Neural progenitor cell (in vitro differentiated cells): ENCODE results near the gene VPS4B. TPM values are rescaled to one million over a fixed set of nuclear protein-coding genes. Genes with fewer than 3 reads are reported as not detected.

ENCODE experiments used
- DNase-seq: peaks from one replicate; pipeline ENCODE4 v3.0.0-alpha.2; 2016; ENCODE audit warnings: low spot score
- H2AFZ ChIP-seq: fragments of 200-600 bp; sonication (generic); replicated peaks from 2 replicates; pipeline ENCODE4 v1.6.1; 2016; ENCODE audit warnings: antibody characterized with exemption
- H3F3A ChIP-seq: fragments of 200-600 bp; sonication (generic); 2 replicates; pipeline ENCODE4 v1.6.1; 2016; ENCODE audit warnings: antibody characterized with exemption, low read depth
- H3K27ac ChIP-seq: fragments of 200-600 bp; sonication (generic); 2 replicates; pipeline ENCODE4 v1.5.1; 2016; ENCODE audit warnings: mild to moderate bottlenecking
- H3K27me3 ChIP-seq: fragments of 200-600 bp; sonication (generic); 2 replicates; pipeline ENCODE4 v1.6.1; 2016; ENCODE audit warnings: mild to moderate bottlenecking, moderate library complexity
- H3K36me3 ChIP-seq: fragments of 200-600 bp; sonication (generic); 2 replicates; pipeline ENCODE4 v1.5.1; 2016
- H3K4me1 ChIP-seq: fragments of 200-600 bp; sonication (generic); 2 replicates; pipeline ENCODE4 v1.6.1; 2016; ENCODE audit warnings: mixed run types
- H3K4me2 ChIP-seq: fragments of 200-600 bp; sonication (generic); 2 replicates; pipeline ENCODE4 v1.6.1; 2016
- H3K4me3 ChIP-seq: fragments of 200-600 bp; sonication (generic); 2 replicates; pipeline ENCODE4 v1.5.1; 2016
- H3K79me2 ChIP-seq: fragments of 200-600 bp; sonication (generic); 2 replicates; pipeline ENCODE4 v1.6.1; 2016; ENCODE audit warnings: low read depth
- H3K9ac ChIP-seq: fragments of 200-600 bp; sonication (generic); 2 replicates; pipeline ENCODE4 v1.6.1; 2016
- H3K9me3 ChIP-seq: fragments of 200-600 bp; sonication (generic); 2 replicates; pipeline ENCODE4 v1.5.1; 2016; ENCODE audit warnings: low read depth
- H4K20me1 ChIP-seq: fragments of 200-600 bp; sonication (generic); 2 replicates; pipeline ENCODE4 v1.6.1; 2016; ENCODE audit warnings: low read depth
- H3K27ac Mint-ChIP-seq: 3 replicates; pipeline ENCODE4 v1.8.0; 2021; ENCODE audit warnings: mixed read lengths
- H3K27me3 Mint-ChIP-seq: 2 replicates; pipeline ENCODE4 v1.8.0; 2022; ENCODE audit warnings: low read depth, mild to moderate bottlenecking, inconsistent platforms, moderate library complexity, mixed read lengths; ENCODE audit not compliant: insufficient read depth
- H3K36me3 Mint-ChIP-seq: 3 replicates; pipeline ENCODE4 v1.8.0; 2021; ENCODE audit warnings: mixed read lengths
- H3K4me1 Mint-ChIP-seq: 3 replicates; pipeline ENCODE4 v1.8.0; 2021; ENCODE audit warnings: mixed read lengths
- H3K4me3 Mint-ChIP-seq: 3 replicates; pipeline ENCODE4 v1.8.0; 2021; ENCODE audit warnings: mild to moderate bottlenecking, moderate library complexity, mixed read lengths
- H3K9me3 Mint-ChIP-seq: 3 replicates; pipeline ENCODE4 v1.8.0; 2020; ENCODE audit warnings: mixed read lengths
- EZH2 ChIP-seq: fragments of 200-600 bp; sonication (generic); IDR thresholded peaks from 2 replicates; pipeline ENCODE4 v1.6.1; 2017; ENCODE audit warnings: antibody characterized with exemption, mild to moderate bottlenecking, moderate library complexity
- EZH2phosphoT487 ChIP-seq: fragments of 200-600 bp; sonication (generic); IDR thresholded peaks from 2 replicates; pipeline ENCODE4 v1.6.1; 2017; ENCODE audit warnings: antibody characterized with exemption
- total RNA-seq: library from RNA; depleted of rRNA; stranded (reverse); fragments of >200 nt; gene quantifications from 2 replicates; pipeline ENCODE4 v1.2.3, GENCODE V29; 2015; ENCODE audit warnings: low replicate concordance
- TF ChIP-seq, protein P1 (sequence below): fragments of 200-600 bp; sonication (generic); IDR thresholded peaks from 2 replicates; pipeline ENCODE4 v1.5.1; 2017; ENCODE audit warnings: antibody characterized with exemption, mild to moderate bottlenecking

The VPS4B gene
- total RNA-seq, 1 donor from 2014 or later = 42.2 TPM

DNA sequence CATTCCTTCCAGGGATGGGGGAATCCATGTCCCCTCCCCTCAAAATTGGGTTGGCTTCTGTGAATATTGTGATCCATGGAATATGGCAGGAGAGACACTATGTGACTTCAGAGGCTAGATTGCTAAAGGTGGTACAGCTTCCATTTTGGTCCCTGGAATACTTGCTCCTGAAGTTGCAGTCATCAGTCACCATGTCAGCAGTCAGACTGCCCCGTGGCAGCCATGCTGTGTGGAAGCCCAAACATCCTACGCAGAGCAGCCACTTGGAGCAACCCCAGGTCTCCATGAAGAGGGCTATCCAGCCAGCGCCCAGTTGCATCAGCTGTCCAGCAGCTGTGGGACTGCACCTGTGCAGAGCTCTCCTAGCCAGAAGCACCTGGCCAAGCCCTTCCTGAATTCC is 39.4 kb downstream of the VPS4B start:
- Histone ChIP-seq H3K36me3 (no peaks in the 10 kb centered on the region), H4K20me1 (no peaks in the 10 kb centered on the region), H3K79me2 (no peaks in the 10 kb centered on the region), H3F3A (no peaks in the 10 kb centered on the region), H3K4me1 (no peaks in the 10 kb centered on the region), H3K4me3 (no peak overlapping the region), H3K9ac (no peak overlapping the region), H3K4me2 (no peak overlapping the region), H2AFZ (no peak overlapping the region), H3K27ac (no peak overlapping the region), H3K27me3 (no peaks in the 10 kb centered on the region), H3K9me3 (no peaks in the 10 kb centered on the region)
- H3K36me3 Mint-ChIP-seq = peaks cover 6% of the 10 kb centered on the region
- H3K27me3 Mint-ChIP-seq = peaks cover 9% of the 10 kb centered on the region
- no peak for TF ChIP-seq EZH2phosphoT487
- TF ChIP-seq, protein P1, sequence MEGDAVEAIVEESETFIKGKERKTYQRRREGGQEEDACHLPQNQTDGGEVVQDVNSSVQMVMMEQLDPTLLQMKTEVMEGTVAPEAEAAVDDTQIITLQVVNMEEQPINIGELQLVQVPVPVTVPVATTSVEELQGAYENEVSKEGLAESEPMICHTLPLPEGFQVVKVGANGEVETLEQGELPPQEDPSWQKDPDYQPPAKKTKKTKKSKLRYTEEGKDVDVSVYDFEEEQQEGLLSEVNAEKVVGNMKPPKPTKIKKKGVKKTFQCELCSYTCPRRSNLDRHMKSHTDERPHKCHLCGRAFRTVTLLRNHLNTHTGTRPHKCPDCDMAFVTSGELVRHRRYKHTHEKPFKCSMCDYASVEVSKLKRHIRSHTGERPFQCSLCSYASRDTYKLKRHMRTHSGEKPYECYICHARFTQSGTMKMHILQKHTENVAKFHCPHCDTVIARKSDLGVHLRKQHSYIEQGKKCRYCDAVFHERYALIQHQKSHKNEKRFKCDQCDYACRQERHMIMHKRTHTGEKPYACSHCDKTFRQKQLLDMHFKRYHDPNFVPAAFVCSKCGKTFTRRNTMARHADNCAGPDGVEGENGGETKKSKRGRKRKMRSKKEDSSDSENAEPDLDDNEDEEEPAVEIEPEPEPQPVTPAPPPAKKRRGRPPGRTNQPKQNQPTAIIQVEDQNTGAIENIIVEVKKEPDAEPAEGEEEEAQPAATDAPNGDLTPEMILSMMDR = no peak
- no peak for TF ChIP-seq EZH2
- no peak overlapping the region for H3K27ac Mint-ChIP-seq
- H3K9me3 Mint-ChIP-seq = no peaks in the 10 kb centered on the region
- no peak for DNase-seq
- H3K4me1 Mint-ChIP-seq = no peaks in the 10 kb centered on the region
- H3K4me3 Mint-ChIP-seq = no peak overlapping the region

DNA sequence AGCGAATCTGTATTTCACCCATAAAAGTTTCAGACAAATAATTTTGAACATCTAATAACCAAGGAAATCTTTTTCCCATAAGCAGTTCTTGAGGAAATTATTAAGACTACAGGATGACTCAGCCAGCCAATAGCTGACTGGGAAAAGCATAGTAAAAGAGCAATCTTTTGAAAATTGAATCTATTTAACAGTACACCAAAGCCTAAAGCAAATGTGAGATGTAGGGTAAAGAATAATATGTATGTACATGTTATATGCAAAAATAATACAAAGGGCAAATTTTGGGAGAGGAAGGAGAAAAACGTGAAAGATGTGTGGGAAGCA is 42.7 kb downstream of the VPS4B start:
- no peak overlapping the region for H3K4me3 ChIP-seq
- no peaks in the 10 kb centered on the region for H4K20me1 ChIP-seq
- H3K27me3 ChIP-seq = no peaks in the 10 kb centered on the region
- Mint-ChIP-seq H3K4me3 (no peak overlapping the region), H3K9me3 (peaks cover 5% of the 10 kb centered on the region), H3K36me3 (peaks cover 6% of the 10 kb centered on the region), H3K4me1 (no peaks in the 10 kb centered on the region), H3K27me3 (peaks cover 9% of the 10 kb centered on the region), H3K27ac (no peak overlapping the region)
- H3F3A ChIP-seq = no peaks in the 10 kb centered on the region
- no peaks in the 10 kb centered on the region for H3K9me3 ChIP-seq
- no peak overlapping the region for H3K4me2 ChIP-seq
- no peak overlapping the region for H3K9ac ChIP-seq
- no peak overlapping the region for H2AFZ ChIP-seq
- H3K4me1 ChIP-seq = no peaks in the 10 kb centered on the region
- TF ChIP-seq, protein P1 = no peak
- TF ChIP-seq EZH2phosphoT487 (no peak), EZH2 (no peak)
- H3K36me3 ChIP-seq = no peaks in the 10 kb centered on the region
- H3K27ac ChIP-seq = no peak overlapping the region
- no peaks in the 10 kb centered on the region for H3K79me2 ChIP-seq
- DNase-seq = no peak

DNA sequence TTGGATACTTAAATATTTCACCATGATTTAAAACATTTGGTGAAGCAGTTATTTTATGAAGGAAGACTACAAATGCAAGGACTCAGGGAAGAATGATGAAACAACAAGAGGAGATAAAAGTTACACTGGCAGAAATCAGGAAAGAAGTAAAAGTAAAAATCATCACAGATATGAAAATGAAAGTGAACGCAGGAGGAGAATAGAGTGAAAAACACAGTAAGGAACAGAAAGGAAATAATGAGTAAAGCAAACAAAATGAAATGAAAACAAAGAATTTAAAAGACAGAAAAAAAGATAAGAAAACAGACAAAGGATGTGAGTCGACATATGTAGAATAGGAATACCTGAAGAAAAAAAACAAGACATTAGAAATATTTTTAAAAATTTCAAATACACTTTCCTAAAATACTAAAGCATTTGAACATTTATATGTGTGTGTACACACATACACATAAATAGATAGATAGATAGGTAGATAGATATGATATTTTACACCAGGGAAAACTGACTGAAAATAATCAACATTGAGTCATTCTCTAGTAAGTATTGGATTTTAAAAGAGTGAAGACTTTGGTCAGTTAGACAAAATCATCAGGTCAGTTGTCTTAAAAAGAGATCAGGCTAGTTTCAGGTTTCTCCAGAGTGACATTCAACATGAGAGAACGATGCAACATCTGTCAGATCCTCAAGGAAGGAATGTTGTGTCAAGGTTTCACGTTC is 43.2 kb downstream of the VPS4B start:
- H3K27ac Mint-ChIP-seq = no peak overlapping the region
- no peaks in the 10 kb centered on the region for H3K36me3 ChIP-seq
- peaks cover 5% of the 10 kb centered on the region for H3K9me3 Mint-ChIP-seq
- H3K79me2 ChIP-seq = no peaks in the 10 kb centered on the region
- H3K4me3 ChIP-seq = no peak overlapping the region
- H3K9me3 ChIP-seq = no peaks in the 10 kb centered on the region
- no peaks in the 10 kb centered on the region for H3K4me1 Mint-ChIP-seq
- H2AFZ ChIP-seq = no peak overlapping the region
- H3K27me3 ChIP-seq = no peaks in the 10 kb centered on the region
- no peak overlapping the region for H3K4me3 Mint-ChIP-seq
- no peaks in the 10 kb centered on the region for H3F3A ChIP-seq
- H3K4me1 ChIP-seq = no peaks in the 10 kb centered on the region
- H3K4me2 ChIP-seq = no peak overlapping the region
- peaks cover 6% of the 10 kb centered on the region for H3K36me3 Mint-ChIP-seq
- no peak overlapping the region for H3K9ac ChIP-seq
- DNase-seq = no peak
- H3K27ac ChIP-seq = no peak overlapping the region
- no peaks in the 10 kb centered on the region for H4K20me1 ChIP-seq
- TF ChIP-seq EZH2phosphoT487 (no peak), EZH2 (no peak)
- TF ChIP-seq, protein P1 = no peak
- peaks cover 9% of the 10 kb centered on the region for H3K27me3 Mint-ChIP-seq
